A673 (cell line): ENCODE measurements around the gene TRAF5. TPM values are rescaled to one million over a fixed set of nuclear protein-coding genes. Genes with fewer than 3 reads are reported as not detected.

Experiments
- BruUV-seq: library from RNA; stranded (reverse); fragments of 400-500 nt; replicated peaks from 2 replicates; lab custom pipeline; 2021; lab: Mats Ljungman, UMichigan
- CTCF ChIA-PET: fragments of 300-600 bp; sonication (Branson Sonifier 250); formaldehyde crosslinking; loops from one replicate; lab custom pipeline; 2022; ENCODE audit warnings: antibody characterized with exemption; lab: Charles Lee
- POLR2A ChIA-PET: fragments of 300-600 bp; sonication (Branson Sonifier 250); formaldehyde crosslinking; loops from one replicate; lab custom pipeline; 2022; ENCODE audit warnings: antibody characterized with exemption; ENCODE audit not compliant: low non-redundant PET; lab: Charles Lee
- DNase-seq: peaks from one replicate; pipeline ENCODE4 v3.0.0-alpha.2; 2015; ENCODE audit warnings: low spot score
- H3K27ac ChIP-seq: fragments of 200-600 bp; sonication (generic); 2 replicates; pipeline ENCODE4 v1.5.1; 2016; ENCODE audit warnings: mixed run types, low read depth, mild to moderate bottlenecking, mixed read lengths, antibody characterized with exemption, low read length; ENCODE audit not compliant: poor library complexity, severe bottlenecking
- H3K27me3 ChIP-seq: fragments of 200-600 bp; sonication (generic); replicated peaks from 2 replicates; pipeline ENCODE4 v1.6.1; 2017; ENCODE audit warnings: mixed run types, low read depth, mild to moderate bottlenecking, mixed read lengths, antibody characterized with exemption, low read length; ENCODE audit not compliant: insufficient read depth, poor library complexity
- H3K36me3 ChIP-seq: fragments of 200-600 bp; sonication (generic); 2 replicates; pipeline ENCODE4 v1.6.1; 2016; ENCODE audit warnings: mixed run types, mild to moderate bottlenecking, mixed read lengths, antibody characterized with exemption, low read length; ENCODE audit not compliant: insufficient read depth, poor library complexity, severe bottlenecking
- H3K4me1 ChIP-seq: fragments of 200-600 bp; sonication (generic); 2 replicates; pipeline ENCODE4 v1.6.1; 2017; ENCODE audit warnings: mixed run types, mild to moderate bottlenecking, mixed read lengths, antibody characterized with exemption, low read length; ENCODE audit not compliant: insufficient read depth, poor library complexity, severe bottlenecking
- H3K4me3 ChIP-seq: fragments of 200-600 bp; sonication (generic); 2 replicates; pipeline ENCODE4 v1.5.1; 2016; ENCODE audit warnings: low read depth, mixed run types, mild to moderate bottlenecking, mixed read lengths, low read length; ENCODE audit not compliant: poor library complexity, severe bottlenecking
- H3K9me3 ChIP-seq: fragments of 200-600 bp; sonication (generic); 2 replicates; pipeline ENCODE4 v1.6.1; 2016; ENCODE audit warnings: mixed run types, low read depth, mild to moderate bottlenecking, mixed read lengths, antibody characterized with exemption, low read length; ENCODE audit not compliant: poor library complexity, severe bottlenecking
- EZH2 ChIP-seq: fragments of 200-600 bp; sonication (generic); IDR thresholded peaks from 2 replicates; pipeline ENCODE4 v1.6.1; 2017; ENCODE audit warnings: borderline replicate concordance, low read depth, mild to moderate bottlenecking, mixed read lengths, antibody characterized with exemption, low read length; ENCODE audit not compliant: poor library complexity, severe bottlenecking
- intact Hi-C: fragments of 100-400 bp; cut with micrococcal nuclease; formaldehyde crosslinking; loops from one replicate; pipeline ENCODE4 v1.10.0; 2022; ENCODE audit not compliant: unreplicated experiment
- total RNA-seq: library from RNA; stranded (reverse); gene quantifications from 2 replicates; pipeline ENCODE4 v1.2.3, GENCODE V29; 2021
- TF ChIP-seq, protein P1 (sequence below): fragments of 300-800, 200-600 bp; sonication (generic); conservative IDR thresholded peaks from 2 replicates; pipeline ENCODE4 v1.5.1; 2017; ENCODE audit warnings: low read depth, mild to moderate bottlenecking, antibody characterized with exemption, low read length, moderate library complexity, mixed read lengths

TRAF5 gene
- total RNA-seq, 1 experiment from 2014 or later: 7.1 TPM

DNA sequence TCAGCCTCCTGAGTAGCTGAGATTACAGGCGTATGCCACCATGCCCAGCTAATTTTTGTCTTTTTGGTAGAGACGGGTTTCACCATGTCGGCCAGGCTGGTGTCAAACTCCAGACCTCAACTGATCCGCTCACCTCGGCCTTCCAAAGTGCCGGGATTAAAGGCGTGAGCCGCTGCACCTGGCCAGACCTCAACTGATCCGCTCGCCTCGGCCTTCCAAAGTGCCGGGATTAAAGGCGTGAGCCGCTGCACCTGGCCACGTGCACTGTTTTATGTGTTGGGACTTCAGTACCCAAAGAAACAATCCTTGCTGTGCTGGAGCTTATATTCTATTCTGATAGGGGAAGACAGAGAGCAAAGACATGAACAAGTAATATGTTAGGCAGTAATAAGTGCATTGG is 10.1 kb downstream of the TRAF5 start:
- no peak overlapping the region for H3K27ac ChIP-seq
- TF ChIP-seq EZH2: no peak
- TF ChIP-seq, protein P1, sequence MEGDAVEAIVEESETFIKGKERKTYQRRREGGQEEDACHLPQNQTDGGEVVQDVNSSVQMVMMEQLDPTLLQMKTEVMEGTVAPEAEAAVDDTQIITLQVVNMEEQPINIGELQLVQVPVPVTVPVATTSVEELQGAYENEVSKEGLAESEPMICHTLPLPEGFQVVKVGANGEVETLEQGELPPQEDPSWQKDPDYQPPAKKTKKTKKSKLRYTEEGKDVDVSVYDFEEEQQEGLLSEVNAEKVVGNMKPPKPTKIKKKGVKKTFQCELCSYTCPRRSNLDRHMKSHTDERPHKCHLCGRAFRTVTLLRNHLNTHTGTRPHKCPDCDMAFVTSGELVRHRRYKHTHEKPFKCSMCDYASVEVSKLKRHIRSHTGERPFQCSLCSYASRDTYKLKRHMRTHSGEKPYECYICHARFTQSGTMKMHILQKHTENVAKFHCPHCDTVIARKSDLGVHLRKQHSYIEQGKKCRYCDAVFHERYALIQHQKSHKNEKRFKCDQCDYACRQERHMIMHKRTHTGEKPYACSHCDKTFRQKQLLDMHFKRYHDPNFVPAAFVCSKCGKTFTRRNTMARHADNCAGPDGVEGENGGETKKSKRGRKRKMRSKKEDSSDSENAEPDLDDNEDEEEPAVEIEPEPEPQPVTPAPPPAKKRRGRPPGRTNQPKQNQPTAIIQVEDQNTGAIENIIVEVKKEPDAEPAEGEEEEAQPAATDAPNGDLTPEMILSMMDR: no peak
- no TSS peak for BruUV-seq
- ChIA-PET CTCF (no interaction called here), POLR2A (no interaction called here)
- no peak for DNase-seq
- no peaks in the 10 kb centered on the region for H3K9me3 ChIP-seq
- no peaks in the 10 kb centered on the region for H3K36me3 ChIP-seq
- no peaks in the 10 kb centered on the region for H3K27me3 ChIP-seq
- H3K4me1 ChIP-seq: no peaks in the 10 kb centered on the region
- no peak overlapping the region for H3K4me3 ChIP-seq
- intact Hi-C loops: no loop called here

DNA sequence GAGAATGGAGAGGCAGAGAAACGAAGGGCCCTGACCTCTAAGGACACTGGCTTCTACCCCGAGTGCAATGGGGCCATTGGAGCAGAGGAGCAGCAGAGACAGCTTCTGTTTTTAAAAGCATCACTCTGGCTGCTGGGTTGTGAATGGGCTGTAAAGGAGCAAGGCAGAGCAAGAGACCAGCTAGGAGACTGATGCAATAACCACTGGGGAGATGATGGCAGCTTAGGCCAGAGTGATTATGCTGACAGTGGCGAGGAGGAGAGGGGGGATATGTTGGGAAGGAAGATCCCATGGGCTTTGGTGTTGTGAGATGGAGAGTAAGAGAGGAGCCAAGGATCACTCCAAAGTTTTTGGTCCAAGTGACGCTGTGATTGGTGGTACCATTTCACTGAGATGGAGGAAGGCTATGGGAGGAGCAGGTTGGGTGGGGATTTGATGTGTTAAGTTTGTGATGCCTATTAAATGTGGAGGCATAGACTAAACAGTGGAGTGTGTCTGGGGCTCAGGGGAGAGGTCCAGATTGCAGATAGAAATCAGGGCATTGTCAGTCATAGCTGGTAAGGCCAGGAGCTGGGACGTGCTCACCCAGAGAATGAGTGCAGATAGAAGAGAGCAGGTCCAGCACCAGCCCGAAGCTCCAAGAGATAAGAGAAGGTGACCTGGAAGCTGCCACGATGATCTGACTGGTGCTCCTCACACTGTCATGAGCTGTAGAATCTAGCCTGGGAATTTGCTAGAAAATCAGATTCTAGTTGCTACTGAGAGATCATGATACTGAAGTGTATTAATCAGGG is 11.0 kb downstream of the TRAF5 start:
- TF ChIP-seq EZH2: no peak
- TF ChIP-seq, protein P1: no peak
- Histone ChIP-seq H3K27ac (no peak overlapping the region), H3K4me1 (no peaks in the 10 kb centered on the region), H3K36me3 (no peaks in the 10 kb centered on the region), H3K27me3 (no peaks in the 10 kb centered on the region), H3K9me3 (no peaks in the 10 kb centered on the region), H3K4me3 (no peak overlapping the region)
- intact Hi-C loops: no loop called here
- BruUV-seq: no TSS peak
- CTCF ChIA-PET: no interaction called here
- DNase-seq: no peak
- POLR2A ChIA-PET: no interaction called here

DNA sequence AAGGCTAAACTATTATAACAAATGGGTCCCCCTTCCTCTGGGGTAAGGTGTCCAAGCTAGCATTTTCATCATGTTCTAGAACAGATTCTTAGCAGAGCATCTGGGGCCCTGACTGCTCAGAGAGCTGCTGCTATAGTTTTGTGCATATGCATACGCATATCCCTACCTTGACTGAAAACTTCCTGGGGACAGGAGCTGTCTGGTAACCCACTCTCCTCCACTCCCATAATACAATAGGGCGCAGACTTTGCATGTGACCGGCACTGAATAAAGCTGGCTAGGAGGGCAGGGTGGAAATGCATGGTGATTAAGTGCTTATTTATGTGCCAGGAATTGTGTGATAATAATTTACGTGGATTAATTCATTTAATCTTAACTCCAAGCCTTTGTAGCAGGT is 11.6 kb downstream of the TRAF5 start:
- no peak overlapping the region for H3K4me3 ChIP-seq
- no peaks in the 10 kb centered on the region for H3K4me1 ChIP-seq
- TF ChIP-seq, protein P1: no peak
- no peak for TF ChIP-seq EZH2
- DNase-seq: no peak
- H3K27ac ChIP-seq: no peak overlapping the region
- H3K9me3 ChIP-seq: no peaks in the 10 kb centered on the region
- intact Hi-C loops: no loop called here
- H3K27me3 ChIP-seq: no peaks in the 10 kb centered on the region
- no peaks in the 10 kb centered on the region for H3K36me3 ChIP-seq
- BruUV-seq: no TSS peak
- ChIA-PET POLR2A (no interaction called here), CTCF (no interaction called here)
